ENCODE results near the gene TASOR2.

- TF ChIP-seq POLR2AphosphoS5 (IDR thresholded peaks at IDR 0.05) (no peak), CTCF (IDR thresholded peaks at IDR 0.05; ENCODE audit: poor library complexity, severe bottlenecking) (no peak), MXI1 (conservative IDR thresholded peaks at IDR 0.05; ENCODE audit: poor library complexity, severe bottlenecking) (no peak), SMC3 (conservative IDR thresholded peaks at IDR 0.05; ENCODE audit: poor library complexity) (no peak), EZH2 (IDR thresholded peaks at IDR 0.05; ENCODE audit: borderline replicate concordance, insufficient read depth, low read length, poor library complexity, severe bottlenecking) (no peak)
Measured at GRCh38 chr10:5679606-5680005, 5.0 kb upstream of the TASOR2 start.
